HepG2 (cell line): ENCODE results near the gene EOLA2. TPM values are rescaled to one million over a fixed set of nuclear protein-coding genes. Genes with fewer than 3 reads are reported as not detected.

Source experiments
- ATAC-seq: fragments of 200-7000 bp; cut with Tn5 transposase; 3 replicates; pipeline ENCODE4 v1.9.1; 2020; ENCODE audit warnings: mild to moderate bottlenecking, moderate library complexity
- BruUV-seq: library from RNA; stranded (reverse); fragments of 400-500 nt; replicated peaks from 2 replicates; lab custom pipeline; 2021; lab: Mats Ljungman, UMichigan
- CTCF ChIA-PET: fragments of 300-600 bp; formaldehyde crosslinking; extraction: SDS; loops from one replicate; lab custom pipeline; 2021; ENCODE audit warnings: low total read pairs, inconsistent platforms, low intra/inter-chr PET ratio; lab: Yijun Ruan, JAX
- POLR2A ChIA-PET: fragments of 350-600 bp; sonication (Branson Sonifier 250); formaldehyde crosslinking; loops from one replicate; lab custom pipeline; 2020; ENCODE audit warnings: antibody characterized with exemption, inconsistent platforms; lab: Yijun Ruan, JAX
- DNase-seq: peaks from one replicate; pipeline ENCODE4 v3.0.0-alpha.2; 2015; ENCODE audit warnings: low spot score
- FAIRE-seq: peaks from 3 replicates; lab custom pipeline; 2011; peaks lifted over from hg19 to GRCh38; lab: Jason Lieb, UNC
- H2AFZ ChIP-seq: one replicate; pipeline ENCODE4 v1.6.1; 2011; ENCODE audit warnings: low read length, inconsistent platforms
- H3K27ac ChIP-seq: fragments of 300-600 bp; 3 replicates; pipeline ENCODE4 v1.8.0; 2011; ENCODE audit warnings: mixed run types, mild to moderate bottlenecking, mixed read lengths, low read length, inconsistent platforms; ENCODE audit not compliant: insufficient read depth; ENCODE audit errors: extremely low read length
- H3K27me3 ChIP-seq, 2 experiments: fragments of 200-600 bp in 1 of 2; 2 replicates in 1 of 2; 3 replicates in 1 of 2; pipeline versions ENCODE4 v1.6.0 to v1.8.0; 2011; ENCODE audit warnings: low read length in 2 of 2, mild to moderate bottlenecking in 2 of 2, moderate library complexity in 2 of 2, inconsistent platforms in 1 of 2; ENCODE audit not compliant: insufficient read depth in 2 of 2, control insufficient read depth in 1 of 2
- H3K36me3 ChIP-seq, 2 experiments: fragments of 200-600 bp in 1 of 2; replicated peaks in 1 of 2; 2 replicates in 1 of 2; 3 replicates in 1 of 2; pipeline versions ENCODE4 v1.5.1 to v1.8.0; 2011; ENCODE audit warnings: low read length in 2 of 2, inconsistent platforms in 1 of 2; ENCODE audit not compliant: insufficient read depth in 2 of 2, control insufficient read depth in 1 of 2
- H3K4me1 ChIP-seq: 2 replicates; pipeline ENCODE4 v1.5.1; 2012; ENCODE audit warnings: low read length, inconsistent platforms; ENCODE audit not compliant: insufficient read depth
- H3K4me2 ChIP-seq: 2 replicates; pipeline ENCODE4 v1.6.0; 2011; ENCODE audit warnings: low read depth, low read length, inconsistent platforms
- H3K4me3 ChIP-seq, 3 experiments: fragments of 200-600 bp in 1 of 3; sonication (generic), shearing (Covaris generic) in 1 of 3; replicated peaks in 1 of 3; 2 replicates each; pipeline ENCODE4 v1.5.1; 2011 to 2016; ENCODE audit warnings: low read length in 3 of 3, inconsistent platforms in 2 of 3, low read depth in 2 of 3, mild to moderate bottlenecking in 2 of 3, control low read depth in 1 of 3, mixed read lengths in 1 of 3; ENCODE audit not compliant: insufficient read depth in 1 of 3
- H3K79me2 ChIP-seq: one replicate; pipeline ENCODE4 v1.6.1; 2011; ENCODE audit warnings: low read length, inconsistent platforms; ENCODE audit not compliant: insufficient read depth
- H3K9ac ChIP-seq: 2 replicates; pipeline ENCODE4 v1.6.0; 2011; ENCODE audit warnings: mild to moderate bottlenecking, low read depth, low read length, inconsistent platforms; ENCODE audit not compliant: insufficient read depth
- H3K9me3 ChIP-seq: 2 replicates; pipeline ENCODE4 v1.5.1; 2012; ENCODE audit warnings: mild to moderate bottlenecking, low read length
- H4K20me1 ChIP-seq: 2 replicates; pipeline ENCODE4 v1.6.0; 2011; ENCODE audit warnings: inconsistent platforms, mild to moderate bottlenecking, low read length, moderate library complexity; ENCODE audit not compliant: insufficient read depth
- EEA1 ChIP-seq: sonication (generic); formaldehyde crosslinking; IDR thresholded peaks from 2 replicates; pipeline ENCODE4 v1.5.1; 2020; ENCODE audit warnings: mild to moderate bottlenecking, missing genetic modification reagents, borderline replicate concordance
- GMEB1 ChIP-seq: sonication (generic); formaldehyde crosslinking; IDR thresholded peaks from 2 replicates; pipeline ENCODE4 v1.5.1; 2020; ENCODE audit warnings: missing genetic modification reagents, mild to moderate bottlenecking, borderline replicate concordance
- KDM5A ChIP-seq: fragments of 200-600 bp; sonication (generic); IDR thresholded peaks from 2 replicates; pipeline ENCODE4 v1.7.0; 2018; ENCODE audit warnings: antibody characterized with exemption, mild to moderate bottlenecking, low read length, borderline replicate concordance
- MIXL1 ChIP-seq: IDR thresholded peaks from 2 replicates; pipeline ENCODE4 v1.6.1; 2016
- NCOA2 ChIP-seq: sonication (generic); formaldehyde crosslinking; IDR thresholded peaks from 2 replicates; pipeline ENCODE4 v1.8.0; 2022; ENCODE audit warnings: inconsistent platforms
- RAD51 ChIP-seq: fragments of 450-650 bp; IDR thresholded peaks from 2 replicates; pipeline ENCODE4 v1.6.1; 2016; ENCODE audit warnings: borderline replicate concordance
- SMAD1 ChIP-seq: sonication (generic); formaldehyde crosslinking; IDR thresholded peaks from 2 replicates; pipeline ENCODE4 v1.4.0; 2020; ENCODE audit warnings: missing genetic modification reagents, low read depth, mild to moderate bottlenecking, borderline replicate concordance
- TMF1 ChIP-seq: sonication (generic); formaldehyde crosslinking; IDR thresholded peaks from 2 replicates; pipeline ENCODE4 v1.8.1; 2022; ENCODE audit warnings: low read depth, missing genetic modification reagents
- ZNF724P ChIP-seq: sonication (generic); formaldehyde crosslinking; IDR thresholded peaks from 2 replicates; pipeline ENCODE4 v1.8.0; 2022; ENCODE audit warnings: missing genetic modification reagents, borderline replicate concordance
- in situ Hi-C: cut with HindIII; loops from 2 replicates; pipeline ENCODE4 v1.10.0; 2017; ENCODE audit warnings: low pct_unique_long_range_greater_than_20kb; ENCODE audit not compliant: extremely low pct_ligation_motif_present
- intact Hi-C: fragments of 100-400 bp; cut with micrococcal nuclease; formaldehyde crosslinking; loops from one replicate; pipeline ENCODE4 v1.10.0; 2022; ENCODE audit not compliant: unreplicated experiment
- polyA plus RNA-seq, 8 experiments: library from polyadenylated mRNA; depleted of rRNA in 3 of 8; stranded (reverse) in 7 of 8; unstranded in 1 of 8; fragments of >200 nt; fragmentation: Illumina TruSeq in 4 of 8; extraction: Trizol in 4 of 8; gene quantifications; 2 replicates each; pipeline versions ENCODE4 v1.2.1 to v1.2.3, GENCODE V29; 2011 to 2016; ENCODE audit warnings: low read depth in 4 of 8, missing spikeins in 1 of 8, mixed read lengths in 1 of 8; ENCODE audit not compliant: insufficient read depth in 1 of 8
- total RNA-seq, 5 experiments: library from RNA; depleted of rRNA; stranded (reverse); fragments of >200 nt; fragmentation: Illumina TruSeq; extraction: Trizol; gene quantifications; 2 replicates each; pipeline ENCODE4 v1.2.3, GENCODE V29; 2016; ENCODE audit warnings: low read depth in 1 of 5

EOLA2 gene
- total and polyA plus RNA-seq, 2 of the 13 experiments (the other 11 are each of a cell fraction or from before 2014, with no cell fraction given), result 20.4 to 22.0 TPM

GRCh38 chrX:149962010-149962409, 23.7 kb upstream of the EOLA2 start:
- ChIA-PET POLR2A (no interaction called here), CTCF (interaction anchor here (0.8 kb wide), 1 partner anchor 524 kb away, joined by 4 read pairs; no protein-coding TSS in a partner anchor)
- no peak for DNase-seq
- in situ Hi-C loops, result loop anchor here (25.0 kb wide), 3 partner anchors 400 to 725 kb away; partner anchors contain the start of genes MAMLD1 and MTMR1
- Histone ChIP-seq H3K4me3 (no peak overlapping the region), H3K9me3 (no peaks in the 10 kb centered on the region), H3K4me1 (no peaks in the 10 kb centered on the region), H4K20me1 (no peaks in the 10 kb centered on the region), H3K27ac (no peak overlapping the region), H3K9ac (no peak overlapping the region), H3K79me2 (no peaks in the 10 kb centered on the region), H3K4me2 (no peak overlapping the region), H3K36me3 (no peaks in the 10 kb centered on the region; a peak in 1 of 5 replicates), H2AFZ (no peak overlapping the region), H3K27me3 (no peaks in the 10 kb centered on the region)
- TF ChIP-seq KDM5A (no peak), ZNF724P (CRISPR knock-in tag) (no peak), GMEB1 (no peak), EEA1 (CRISPR knock-in tag) (no peak), NCOA2 (CRISPR knock-in tag) (no peak), MIXL1 (CRISPR knock-in tag) (no peak), SMAD1 (no peak), TMF1 (no peak), RAD51 (no peak)
- no peak for ATAC-seq
- FAIRE-seq, result no peak
- intact Hi-C loops, result loop anchor here (2.0 kb wide), 2 partner anchors 89 to 523 kb away; no protein-coding TSS in a partner anchor
- no TSS peak for BruUV-seq
